WI38 (cell line): ENCODE measurements around the gene NGEF.

Experiments used
- H3K4me3 ChIP-seq: 2 replicates; pipeline ENCODE4 v1.5.1; 2011; ENCODE audit warnings: low read depth, mild to moderate bottlenecking, control low read depth, low read length
- CTCF ChIP-seq: IDR thresholded peaks from 2 replicates; pipeline ENCODE4 v1.5.1; 2012; ENCODE audit warnings: low read depth, mild to moderate bottlenecking, control low read depth, low read length

Gene NGEF

GRCh38 chr2:233000886-233001750, 11.9 kb downstream of the NGEF start:
- no peak overlapping the region for H3K4me3 ChIP-seq
- TF ChIP-seq CTCF, result no peak

GRCh38 chr2:232999354-232999753, 13.7 kb downstream of the NGEF start:
- H3K4me3 ChIP-seq, result no peak overlapping the region
- TF ChIP-seq CTCF, result no peak

- no peak overlapping the region for H3K4me3 ChIP-seq
- no peak for TF ChIP-seq CTCF
Measured at GRCh38 chr2:232998666-232998985, 14.4 kb downstream of the NGEF start.

GRCh38 chr2:232997749-232998665, 15.0 kb downstream of the NGEF start:
- TF ChIP-seq CTCF, result no peak
- H3K4me3 ChIP-seq, result no peak overlapping the region

GRCh38 chr2:232994446-232994845, 18.6 kb downstream of the NGEF start:
- H3K4me3 ChIP-seq, result no peak overlapping the region
- TF ChIP-seq CTCF, result no peak

GRCh38 chr2:232993231-232993821, 19.7 kb downstream of the NGEF start:
- H3K4me3 ChIP-seq, result no peak overlapping the region
- no peak for TF ChIP-seq CTCF

- no peak overlapping the region for H3K4me3 ChIP-seq
- TF ChIP-seq CTCF, result no peak
Measured at GRCh38 chr2:232986155-232986554, 26.9 kb downstream of the NGEF start.
